ENCODE data around the gene FERMT1.

GRCh38 chr20:6040540-6040939 lies 82.3 kb downstream of the FERMT1 start:
- no peak for TF ChIP-seq BACH2 (CRISPR knock-in tag; IDR thresholded peaks at IDR 0.05; ENCODE audit: borderline replicate concordance)
- no peak for TF ChIP-seq CREB5 (CRISPR knock-in tag; IDR thresholded peaks at IDR 0.05; ENCODE audit: low read depth)
- TF ChIP-seq ZFP3 (CRISPR knock-in tag; IDR thresholded peaks at IDR 0.05), result no peak
- no peak for TF ChIP-seq ZNF70 (CRISPR knock-in tag; IDR thresholded peaks at IDR 0.05)

All from SK-N-SH treated with all-trans-retinoic acid at 6 μM for 48 hours (cell line).